SK-N-SH treated with all-trans-retinoic acid at 6 μM for 48 hours (cell line): Measurements from ENCODE around the gene LCN12.

ENCODE experiments used
- ATAC-seq: fragments of 200-7000 bp; cut with Tn5 transposase; 3 replicates; pipeline ENCODE4 v1.9.1; 2020; ENCODE audit warnings: mild to moderate bottlenecking, moderate library complexity
- BACH2 ChIP-seq: fragments of 250-450 bp; sonication (Bioruptor Pico); IDR thresholded peaks from 2 replicates; pipeline ENCODE4 v1.9.0; 2021; ENCODE audit warnings: mild to moderate bottlenecking, borderline replicate concordance
- CSDC2 ChIP-seq: fragments of 250-450 bp; sonication (Bioruptor Pico); IDR thresholded peaks from 2 replicates; pipeline ENCODE4 v1.5.0; 2020; ENCODE audit warnings: mild to moderate bottlenecking, moderate library complexity
- CSRNP3 ChIP-seq: fragments of 250-450 bp; sonication (Bioruptor Pico); IDR thresholded peaks from 2 replicates; pipeline ENCODE4 v1.5.1; 2021; ENCODE audit warnings: mild to moderate bottlenecking, moderate library complexity
- ESRRG ChIP-seq: fragments of 250-450 bp; sonication (Bioruptor Pico); IDR thresholded peaks from 2 replicates; pipeline ENCODE4 v1.6.1; 2021; ENCODE audit warnings: mild to moderate bottlenecking
- GLIS3 ChIP-seq: fragments of 250-450 bp; sonication (Bioruptor Pico); IDR thresholded peaks from 2 replicates; pipeline ENCODE4 v1.5.0; 2020; ENCODE audit warnings: mild to moderate bottlenecking, moderate library complexity
- ISL1 ChIP-seq: fragments of 250-450 bp; sonication (Bioruptor Pico); IDR thresholded peaks from 2 replicates; pipeline ENCODE4 v2.1.2; 2022; ENCODE audit warnings: mild to moderate bottlenecking, moderate library complexity
- OSR1 ChIP-seq: fragments of 250-450 bp; sonication (Bioruptor Pico); IDR thresholded peaks from 2 replicates; pipeline ENCODE4 v1.8.0; 2022; ENCODE audit warnings: moderate library complexity, mild to moderate bottlenecking, inconsistent platforms
- POU6F1 ChIP-seq: fragments of 250-450 bp; sonication (Bioruptor Pico); IDR thresholded peaks from 2 replicates; pipeline ENCODE4 v1.8.0; 2021; ENCODE audit warnings: low read depth, mild to moderate bottlenecking, moderate library complexity, borderline replicate concordance
- PPARA ChIP-seq: fragments of 250-450 bp; sonication (Bioruptor Pico); IDR thresholded peaks from 2 replicates; pipeline ENCODE4 v1.5.0; 2020; ENCODE audit warnings: mild to moderate bottlenecking, borderline replicate concordance
- RARB ChIP-seq: fragments of 250-450 bp; sonication (Bioruptor Pico); IDR thresholded peaks from 2 replicates; pipeline ENCODE4 v1.8.0; 2021; ENCODE audit warnings: mild to moderate bottlenecking, moderate library complexity
- SNAI2 ChIP-seq: fragments of 250-450 bp; sonication (Bioruptor Pico); IDR thresholded peaks from 2 replicates; pipeline ENCODE4 v1.5.0; 2020; ENCODE audit warnings: mild to moderate bottlenecking, moderate library complexity
- TCF4 ChIP-seq: fragments of 250-450 bp; sonication (Bioruptor Pico); IDR thresholded peaks from 2 replicates; pipeline ENCODE4 v1.8.0; 2021; ENCODE audit warnings: mild to moderate bottlenecking, moderate library complexity, borderline replicate concordance
- TOX ChIP-seq: fragments of 250-450 bp; sonication (Bioruptor Pico); IDR thresholded peaks from 2 replicates; pipeline ENCODE4 v1.8.0; 2021; ENCODE audit warnings: mild to moderate bottlenecking, moderate library complexity, borderline replicate concordance
- ZC3H10 ChIP-seq: fragments of 250-450 bp; sonication (Bioruptor Pico); IDR thresholded peaks from 2 replicates; pipeline ENCODE4 v1.5.1; 2021; ENCODE audit warnings: mild to moderate bottlenecking, moderate library complexity
- ZFP3 ChIP-seq: fragments of 250-450 bp; sonication (Bioruptor Pico); IDR thresholded peaks from 2 replicates; pipeline ENCODE4 v1.5.0; 2020; ENCODE audit warnings: mild to moderate bottlenecking, moderate library complexity
- ZFP30 ChIP-seq: fragments of 450-650 bp; formaldehyde crosslinking; IDR thresholded peaks from 2 replicates; pipeline ENCODE4 v1.5.0; 2022; ENCODE audit warnings: mild to moderate bottlenecking, moderate library complexity
- ZNF565 ChIP-seq: fragments of 450-650 bp; formaldehyde crosslinking; conservative IDR thresholded peaks from 2 replicates; pipeline ENCODE4 v1.5.0; 2020; ENCODE audit warnings: low read depth, mild to moderate bottlenecking, moderate library complexity
- ZNF70 ChIP-seq: fragments of 450-650 bp; formaldehyde crosslinking; IDR thresholded peaks from 2 replicates; pipeline ENCODE4 v1.5.0; 2020; ENCODE audit warnings: mild to moderate bottlenecking, moderate library complexity
- ZNF8 ChIP-seq: fragments of 450-650 bp; formaldehyde crosslinking; IDR thresholded peaks from 2 replicates; pipeline ENCODE4 v1.5.0; 2020; ENCODE audit warnings: mild to moderate bottlenecking, moderate library complexity
- TF ChIP-seq, protein P1 (sequence below): fragments of 250-450 bp; sonication (Bioruptor Pico); IDR thresholded peaks from 2 replicates; pipeline ENCODE4 v1.5.1; 2020; ENCODE audit warnings: low read depth, mild to moderate bottlenecking, moderate library complexity
- TF ChIP-seq, protein P2 (sequence below): fragments of 250-450 bp; sonication (Bioruptor Pico); IDR thresholded peaks from 2 replicates; pipeline ENCODE4 v1.8.0; 2020; ENCODE audit warnings: mild to moderate bottlenecking, moderate library complexity, borderline replicate concordance
- TF ChIP-seq, protein P3 (sequence below): fragments of 250-450 bp; sonication (Bioruptor Pico); IDR thresholded peaks from 2 replicates; pipeline ENCODE4 v1.5.0; 2020; ENCODE audit warnings: mild to moderate bottlenecking, moderate library complexity

Gene LCN12

DNA sequence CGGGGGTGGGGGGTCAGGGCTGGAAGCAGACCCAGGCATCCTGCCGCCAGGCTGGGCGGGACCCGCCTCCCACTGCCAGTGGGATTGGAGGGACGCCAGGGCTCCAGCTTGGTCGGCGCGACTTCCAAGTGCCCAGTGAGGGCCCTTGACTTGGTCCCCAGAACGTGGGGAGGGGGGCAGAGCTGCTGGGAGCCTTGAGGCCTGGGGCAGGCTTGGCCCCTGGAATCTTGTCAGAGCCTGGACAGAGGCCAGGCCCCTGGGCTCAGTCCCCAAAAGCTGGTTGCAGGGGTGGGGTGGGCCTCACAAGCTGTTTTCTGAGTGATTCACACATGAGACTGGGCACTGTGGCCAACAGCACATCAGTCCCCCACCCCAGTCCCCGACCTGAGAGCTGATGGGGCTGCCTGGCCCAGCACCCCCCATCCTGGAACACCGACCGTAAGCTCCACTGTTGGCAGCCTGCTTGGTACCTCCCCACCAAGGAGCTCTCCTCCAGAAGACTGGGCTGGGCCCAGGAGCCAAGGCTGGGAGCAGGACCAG lies 43.8 kb downstream of the LCN12 start:
- peak; percentile 35 for ATAC-seq
- no peak for TF ChIP-seq ZC3H10 (CRISPR knock-in tag)
- no peak for TF ChIP-seq CSRNP3 (CRISPR knock-in tag)
- no peak for TF ChIP-seq ZFP30 (CRISPR knock-in tag)
- no peak for TF ChIP-seq TOX (CRISPR knock-in tag)
- TF ChIP-seq TCF4 (CRISPR knock-in tag): no peak
- no peak for TF ChIP-seq ZNF70
- no peak for TF ChIP-seq ESRRG (CRISPR knock-in tag)
- TF ChIP-seq RARB (CRISPR knock-in tag): no peak
- TF ChIP-seq SNAI2 (CRISPR knock-in tag): no peak
- TF ChIP-seq, protein P1, sequence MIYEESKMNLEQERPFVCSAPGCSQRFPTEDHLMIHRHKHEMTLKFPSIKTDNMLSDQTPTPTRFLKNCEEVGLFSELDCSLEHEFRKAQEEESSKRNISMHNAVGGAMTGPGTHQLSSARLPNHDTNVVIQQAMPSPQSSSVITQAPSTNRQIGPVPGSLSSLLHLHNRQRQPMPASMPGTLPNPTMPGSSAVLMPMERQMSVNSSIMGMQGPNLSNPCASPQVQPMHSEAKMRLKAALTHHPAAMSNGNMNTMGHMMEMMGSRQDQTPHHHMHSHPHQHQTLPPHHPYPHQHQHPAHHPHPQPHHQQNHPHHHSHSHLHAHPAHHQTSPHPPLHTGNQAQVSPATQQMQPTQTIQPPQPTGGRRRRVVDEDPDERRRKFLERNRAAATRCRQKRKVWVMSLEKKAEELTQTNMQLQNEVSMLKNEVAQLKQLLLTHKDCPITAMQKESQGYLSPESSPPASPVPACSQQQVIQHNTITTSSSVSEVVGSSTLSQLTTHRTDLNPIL (CRISPR knock-in tag): no peak
- no peak for TF ChIP-seq PPARA (CRISPR knock-in tag)
- no peak for TF ChIP-seq OSR1 (CRISPR knock-in tag)
- no peak for TF ChIP-seq GLIS3 (CRISPR knock-in tag)
- no peak for TF ChIP-seq ISL1 (CRISPR knock-in tag)
- TF ChIP-seq ZNF8 (CRISPR knock-in tag): no peak
- no peak for TF ChIP-seq BACH2 (CRISPR knock-in tag)
- no peak for TF ChIP-seq POU6F1 (CRISPR knock-in tag)

GRCh38 chr9:136996361-136997292 lies 44.6 kb downstream of the LCN12 start, which contains the start of gene CLIC3:
CLIC3 (minus strand) TSS chr9:136996568; CDS start chr9:136996543, 25 bp downstream.
- no peak for TF ChIP-seq ESRRG (CRISPR knock-in tag)
- no peak for TF ChIP-seq SNAI2 (CRISPR knock-in tag)
- TF ChIP-seq PPARA (CRISPR knock-in tag): no peak
- TF ChIP-seq ZC3H10 (CRISPR knock-in tag): no peak
- no peak for TF ChIP-seq ISL1 (CRISPR knock-in tag)
- TF ChIP-seq ZFP3 (CRISPR knock-in tag): no peak
- no peak for TF ChIP-seq CSRNP3 (CRISPR knock-in tag)
- TF ChIP-seq TOX (CRISPR knock-in tag): no peak
- TF ChIP-seq ZNF565 (CRISPR knock-in tag): no peak
- no peak for TF ChIP-seq TCF4 (CRISPR knock-in tag)
- TF ChIP-seq, protein P2, sequence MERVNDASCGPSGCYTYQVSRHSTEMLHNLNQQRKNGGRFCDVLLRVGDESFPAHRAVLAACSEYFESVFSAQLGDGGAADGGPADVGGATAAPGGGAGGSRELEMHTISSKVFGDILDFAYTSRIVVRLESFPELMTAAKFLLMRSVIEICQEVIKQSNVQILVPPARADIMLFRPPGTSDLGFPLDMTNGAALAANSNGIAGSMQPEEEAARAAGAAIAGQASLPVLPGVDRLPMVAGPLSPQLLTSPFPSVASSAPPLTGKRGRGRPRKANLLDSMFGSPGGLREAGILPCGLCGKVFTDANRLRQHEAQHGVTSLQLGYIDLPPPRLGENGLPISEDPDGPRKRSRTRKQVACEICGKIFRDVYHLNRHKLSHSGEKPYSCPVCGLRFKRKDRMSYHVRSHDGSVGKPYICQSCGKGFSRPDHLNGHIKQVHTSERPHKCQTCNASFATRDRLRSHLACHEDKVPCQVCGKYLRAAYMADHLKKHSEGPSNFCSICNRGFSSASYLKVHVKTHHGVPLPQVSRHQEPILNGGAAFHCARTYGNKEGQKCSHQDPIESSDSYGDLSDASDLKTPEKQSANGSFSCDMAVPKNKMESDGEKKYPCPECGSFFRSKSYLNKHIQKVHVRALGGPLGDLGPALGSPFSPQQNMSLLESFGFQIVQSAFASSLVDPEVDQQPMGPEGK (CRISPR knock-in tag): no peak
- TF ChIP-seq RARB (CRISPR knock-in tag): no peak
- TF ChIP-seq OSR1 (CRISPR knock-in tag): no peak
- TF ChIP-seq BACH2 (CRISPR knock-in tag): no peak
- no peak for TF ChIP-seq CSDC2 (CRISPR knock-in tag)
- TF ChIP-seq, protein P1 (CRISPR knock-in tag): no peak
- TF ChIP-seq ZNF70: no peak
- TF ChIP-seq, protein P3, sequence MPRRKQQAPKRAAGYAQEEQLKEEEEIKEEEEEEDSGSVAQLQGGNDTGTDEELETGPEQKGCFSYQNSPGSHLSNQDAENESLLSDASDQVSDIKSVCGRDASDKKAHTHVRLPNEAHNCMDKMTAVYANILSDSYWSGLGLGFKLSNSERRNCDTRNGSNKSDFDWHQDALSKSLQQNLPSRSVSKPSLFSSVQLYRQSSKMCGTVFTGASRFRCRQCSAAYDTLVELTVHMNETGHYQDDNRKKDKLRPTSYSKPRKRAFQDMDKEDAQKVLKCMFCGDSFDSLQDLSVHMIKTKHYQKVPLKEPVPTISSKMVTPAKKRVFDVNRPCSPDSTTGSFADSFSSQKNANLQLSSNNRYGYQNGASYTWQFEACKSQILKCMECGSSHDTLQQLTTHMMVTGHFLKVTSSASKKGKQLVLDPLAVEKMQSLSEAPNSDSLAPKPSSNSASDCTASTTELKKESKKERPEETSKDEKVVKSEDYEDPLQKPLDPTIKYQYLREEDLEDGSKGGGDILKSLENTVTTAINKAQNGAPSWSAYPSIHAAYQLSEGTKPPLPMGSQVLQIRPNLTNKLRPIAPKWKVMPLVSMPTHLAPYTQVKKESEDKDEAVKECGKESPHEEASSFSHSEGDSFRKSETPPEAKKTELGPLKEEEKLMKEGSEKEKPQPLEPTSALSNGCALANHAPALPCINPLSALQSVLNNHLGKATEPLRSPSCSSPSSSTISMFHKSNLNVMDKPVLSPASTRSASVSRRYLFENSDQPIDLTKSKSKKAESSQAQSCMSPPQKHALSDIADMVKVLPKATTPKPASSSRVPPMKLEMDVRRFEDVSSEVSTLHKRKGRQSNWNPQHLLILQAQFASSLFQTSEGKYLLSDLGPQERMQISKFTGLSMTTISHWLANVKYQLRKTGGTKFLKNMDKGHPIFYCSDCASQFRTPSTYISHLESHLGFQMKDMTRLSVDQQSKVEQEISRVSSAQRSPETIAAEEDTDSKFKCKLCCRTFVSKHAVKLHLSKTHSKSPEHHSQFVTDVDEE (CRISPR knock-in tag): no peak
- ATAC-seq: peak; percentile 32
